Measurements from ENCODE around the gene UBTD1. TPM values are rescaled to one million over a fixed set of nuclear protein-coding genes. Genes with fewer than 3 reads are reported as not detected.

UBTD1 gene
- polyA plus RNA-seq, 1 donor from 2014 or later = 3.3 TPM

DNA sequence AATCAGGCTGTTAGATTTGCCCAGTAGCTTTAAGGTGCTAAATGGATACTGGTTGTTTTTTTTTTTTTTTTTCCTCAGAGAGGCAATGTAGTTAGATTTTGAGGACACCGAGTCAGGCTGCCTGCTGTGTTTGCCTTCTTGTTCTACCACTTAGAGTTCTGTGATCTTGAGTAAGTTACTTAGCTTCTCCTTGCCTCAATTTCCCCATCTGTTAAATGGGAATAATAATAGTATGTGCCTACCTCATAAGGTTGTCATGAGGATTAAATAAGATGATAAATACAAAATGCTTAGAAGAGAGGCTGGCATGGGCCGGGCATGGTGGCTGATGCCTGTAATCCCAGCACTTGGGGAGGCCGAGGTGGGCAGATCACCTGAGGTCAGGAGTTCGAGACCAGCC, 120.0 kb downstream of the UBTD1 start:
- Histone ChIP-seq H3K9ac (ENCODE audit: low read length) (no peak overlapping the region), H3K9me3 (ENCODE audit: low read length) (no peaks in the 10 kb centered on the region), H3F3A (ENCODE audit: insufficient read depth, low read length, poor library complexity, severe bottlenecking) (no peaks in the 10 kb centered on the region), H3K79me2 (replicated peaks; ENCODE audit: insufficient read depth, low read length) (no peaks in the 10 kb centered on the region), H3K4me2 (ENCODE audit: low read length) (no peak overlapping the region), H4K20me1 (ENCODE audit: insufficient read depth) (no peaks in the 10 kb centered on the region), H2AFZ (ENCODE audit: low read depth, low read length) (no peak overlapping the region), H3K36me3 (ENCODE audit: insufficient read depth, low read length) (no peaks in the 10 kb centered on the region), H3K27me3 (ENCODE audit: insufficient read depth, low read depth, low read length) (no peaks in the 10 kb centered on the region), H3K27ac (ENCODE audit: low read length) (no peak overlapping the region), H3K9me2 (ENCODE audit: insufficient read depth, low read length) (no peaks in the 10 kb centered on the region), H3K4me3 (ENCODE audit: low read length) (no peak overlapping the region)
- no peak for TF ChIP-seq POLR2AphosphoS5 (IDR thresholded peaks at IDR 0.05)
- no peak for TF ChIP-seq EP300 (conservative IDR thresholded peaks at IDR 0.05; ENCODE audit: poor library complexity, severe bottlenecking)
- no peak for TF ChIP-seq EZH2 (IDR thresholded peaks at IDR 0.05; ENCODE audit: borderline replicate concordance, insufficient read depth, low read length, poor library complexity, severe bottlenecking)
- TF ChIP-seq, protein P1, sequence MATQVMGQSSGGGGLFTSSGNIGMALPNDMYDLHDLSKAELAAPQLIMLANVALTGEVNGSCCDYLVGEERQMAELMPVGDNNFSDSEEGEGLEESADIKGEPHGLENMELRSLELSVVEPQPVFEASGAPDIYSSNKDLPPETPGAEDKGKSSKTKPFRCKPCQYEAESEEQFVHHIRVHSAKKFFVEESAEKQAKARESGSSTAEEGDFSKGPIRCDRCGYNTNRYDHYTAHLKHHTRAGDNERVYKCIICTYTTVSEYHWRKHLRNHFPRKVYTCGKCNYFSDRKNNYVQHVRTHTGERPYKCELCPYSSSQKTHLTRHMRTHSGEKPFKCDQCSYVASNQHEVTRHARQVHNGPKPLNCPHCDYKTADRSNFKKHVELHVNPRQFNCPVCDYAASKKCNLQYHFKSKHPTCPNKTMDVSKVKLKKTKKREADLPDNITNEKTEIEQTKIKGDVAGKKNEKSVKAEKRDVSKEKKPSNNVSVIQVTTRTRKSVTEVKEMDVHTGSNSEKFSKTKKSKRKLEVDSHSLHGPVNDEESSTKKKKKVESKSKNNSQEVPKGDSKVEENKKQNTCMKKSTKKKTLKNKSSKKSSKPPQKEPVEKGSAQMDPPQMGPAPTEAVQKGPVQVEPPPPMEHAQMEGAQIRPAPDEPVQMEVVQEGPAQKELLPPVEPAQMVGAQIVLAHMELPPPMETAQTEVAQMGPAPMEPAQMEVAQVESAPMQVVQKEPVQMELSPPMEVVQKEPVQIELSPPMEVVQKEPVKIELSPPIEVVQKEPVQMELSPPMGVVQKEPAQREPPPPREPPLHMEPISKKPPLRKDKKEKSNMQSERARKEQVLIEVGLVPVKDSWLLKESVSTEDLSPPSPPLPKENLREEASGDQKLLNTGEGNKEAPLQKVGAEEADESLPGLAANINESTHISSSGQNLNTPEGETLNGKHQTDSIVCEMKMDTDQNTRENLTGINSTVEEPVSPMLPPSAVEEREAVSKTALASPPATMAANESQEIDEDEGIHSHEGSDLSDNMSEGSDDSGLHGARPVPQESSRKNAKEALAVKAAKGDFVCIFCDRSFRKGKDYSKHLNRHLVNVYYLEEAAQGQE (IDR thresholded peaks at IDR 0.05; ENCODE audit: borderline replicate concordance) = no peak
- TF ChIP-seq SMC3 (conservative IDR thresholded peaks at IDR 0.05; ENCODE audit: poor library complexity) = no peak
- no peak for TF ChIP-seq TAF1 (IDR thresholded peaks at IDR 0.05; ENCODE audit: low read depth)

Other genes starting within 250 kb of the UBTD1 start
- gene ARHGAP19, start 206.3 kb upstream of the UBTD1 start, polyA plus RNA-seq = 5.2 and 8.3 TPM in 2 replicates
- gene FRAT1, start 179.7 kb upstream of the UBTD1 start, polyA plus RNA-seq = 10.8 and 12.1 TPM in 2 replicates
- gene FRAT2, start 164.2 kb upstream of the UBTD1 start, polyA plus RNA-seq = 13.9 and 18.5 TPM in 2 replicates
- gene RRP12, start 97.6 kb upstream of the UBTD1 start, polyA plus RNA-seq = 9.7 and 12.1 TPM in 2 replicates
- 195 and 197 TPM in 2 replicates for gene PGAM1, start 72.7 kb upstream of the UBTD1 start, polyA plus RNA-seq
- gene EXOSC1, start 52.9 kb upstream of the UBTD1 start, polyA plus RNA-seq = 33.5 and 44.6 TPM in 2 replicates
- 31.0 and 34.3 TPM in 2 replicates for gene ZDHHC16, start 52.7 kb upstream of the UBTD1 start, polyA plus RNA-seq
- gene MMS19, start 502 bp upstream of the UBTD1 start, polyA plus RNA-seq = 49.8 and 54.1 TPM in 2 replicates
- not detected in 2 replicates for gene ANKRD2, start 73.9 kb downstream of the UBTD1 start, polyA plus RNA-seq
- gene HOGA1, start 85.5 kb downstream of the UBTD1 start, polyA plus RNA-seq = not detected in 2 replicates
- not detected in 2 replicates for gene C10orf62, start 90.8 kb downstream of the UBTD1 start, polyA plus RNA-seq
- 64.7 and 81.3 TPM in 2 replicates for gene MORN4, start 134.6 kb downstream of the UBTD1 start, polyA plus RNA-seq
- gene PI4K2A, start 141.7 kb downstream of the UBTD1 start, polyA plus RNA-seq = 14.4 and 17.8 TPM in 2 replicates
- gene AVPI1, start 188.3 kb downstream of the UBTD1 start, polyA plus RNA-seq = 0.94 and 1.3 TPM in 2 replicates
- 2.3 and 2.4 TPM in 2 replicates for gene MARVELD1, start 214.8 kb downstream of the UBTD1 start, polyA plus RNA-seq
- 135 and 151 TPM in 2 replicates for gene ZFYVE27, start 238.2 kb downstream of the UBTD1 start, polyA plus RNA-seq

Measured in neural cell (in vitro differentiated cells).